Measurements from ENCODE around the gene GRIN2A. TPM values are rescaled to one million over a fixed set of nuclear protein-coding genes. Genes with fewer than 3 reads are reported as not detected.

The GRIN2A gene
- total and polyA plus RNA-seq, 2 of the 8 experiments (the other 6 are each of a cell fraction or from before 2014, with no cell fraction given), result 0.18 to 1.8 TPM

GRCh38 chr16:9950658-9951057, 231.6 kb downstream of the GRIN2A start:
- no peak overlapping the region for H2AK5ac ChIP-seq (ENCODE audit: low read depth, low read length)
- no peak overlapping the region for H3K4me2 ChIP-seq (ENCODE audit: insufficient read depth in 1 of 2, low read depth in 2 of 2, low read length in 2 of 2)
- H3K4me3 ChIP-seq (ENCODE audit: extremely low read depth in 1 of 4, insufficient read depth in 2 of 4, low read depth in 3 of 4, low read length in 4 of 4), result no peak overlapping the region
- H3K18ac ChIP-seq (ENCODE audit: extremely low read depth, low read length), result no peak overlapping the region
- H4K5ac ChIP-seq (ENCODE audit: insufficient read length, low read depth, low read length), result no peak overlapping the region
- H3K27ac ChIP-seq (ENCODE audit: low read depth, low read length), result no peak overlapping the region
- H3K9ac ChIP-seq (replicated peaks in 1 of 4; ENCODE audit: extremely low read depth in 1 of 4, low read depth in 3 of 4, low read length in 3 of 4), result no peak overlapping the region
- H3K79me2 ChIP-seq (ENCODE audit: control insufficient read depth in 1 of 2, insufficient read depth in 2 of 2, low read length in 2 of 2), result no peaks in the 10 kb centered on the region
- H4K91ac ChIP-seq (replicated peaks; ENCODE audit: insufficient read length, low read length), result no peak overlapping the region
- H3K4ac ChIP-seq (replicated peaks; ENCODE audit: insufficient read length, low read depth, low read length), result no peak overlapping the region
- peaks cover 3 to 9% (median 5%) of the 10 kb centered on the region in 4 experiments for H3K4me1 ChIP-seq (replicated peaks in 1 of 4; ENCODE audit: control insufficient read depth in 3 of 4, insufficient read depth in 4 of 4, low read length in 3 of 4)
- H3K14ac ChIP-seq (ENCODE audit: insufficient read length), result no peak overlapping the region
- CTCF ChIA-PET (ENCODE audit: partially characterized antibody), result interaction anchor here (0.7 to 1.4 kb wide), 4 partner anchors 20 to 798 kb away, joined by 3 to 5 read pairs (median 3); no protein-coding TSS in a partner anchor
- FAIRE-seq (no peak), DNase-seq (ENCODE audit: low read depth in 1 of 2, low spot score in 2 of 2) (no peak)
- no peak overlapping the region for H2BK12ac ChIP-seq (ENCODE audit: low read depth, low read length)
- no peak overlapping the region for H2AFZ ChIP-seq (ENCODE audit: low read length)
- no peak overlapping the region for H3K23ac ChIP-seq (ENCODE audit: insufficient read length)
- WGBS, 2 experiments (ENCODE audit: extremely low coverage in 1 of 2, insufficient coverage in 1 of 2, insufficient read length in 1 of 2, insufficient replicate concordance in 2 of 2, low coverage in 1 of 2, low lambda C conversion rate in 2 of 2, missing lambda C conversion rate in 1 of 2), result 92% methylated on average over 7 of the region's 7 CpGs; no CpG with 5 or more reads in 1 of the 2 experiments
- no peak overlapping the region for H4K8ac ChIP-seq (ENCODE audit: extremely low read depth, insufficient read depth, low read length)
- no peak for TF ChIP-seq SP2 (IDR thresholded peaks at IDR 0.05; ENCODE audit: low read length)
- TF ChIP-seq PHF8 (conservative IDR thresholded peaks at IDR 0.05; ENCODE audit: low read depth, low read length), result no peak
- no peak for TF ChIP-seq POLR2A (IDR thresholded peaks at IDR 0.05; ENCODE audit: control extremely low read depth in 1 of 2, low read depth in 2 of 2, low read length in 2 of 2)
- TF ChIP-seq SIX5 (IDR thresholded peaks at IDR 0.05; ENCODE audit: low read depth, low read length), result no peak
- TF ChIP-seq TEAD4 (IDR thresholded peaks at IDR 0.05; ENCODE audit: low read depth, low read length), result no peak
- TF ChIP-seq CBX5 (IDR thresholded peaks at IDR 0.05; ENCODE audit: low read depth, low read length), result no peak
- TF ChIP-seq RNF2 (IDR thresholded peaks at IDR 0.05; ENCODE audit: borderline replicate concordance, low read depth, low read length, missing control alignments, poor library complexity, severe bottlenecking), result no peak
- TF ChIP-seq HDAC6 (IDR thresholded peaks at IDR 0.05; ENCODE audit: low read depth, low read length), result no peak
- TF ChIP-seq EZH2 (IDR thresholded peaks at IDR 0.05; ENCODE audit: low read depth, low read length, severe bottlenecking), result no peak
- TF ChIP-seq MAFK (IDR thresholded peaks at IDR 0.05; ENCODE audit: low read depth, low read length), result no peak
- TF ChIP-seq NANOG (IDR thresholded peaks at IDR 0.05; ENCODE audit: insufficient read depth, low read depth, low read length, poor library complexity, severe bottlenecking), result no peak
- no peak for TF ChIP-seq CHD2 (IDR thresholded peaks at IDR 0.05; ENCODE audit: low read length)
- no peak for TF ChIP-seq CREB1 (IDR thresholded peaks at IDR 0.05)
- no peak for TF ChIP-seq CBX8 (IDR thresholded peaks at IDR 0.05; ENCODE audit: borderline replicate concordance, low read depth, low read length)
- no peak for TF ChIP-seq POLR2AphosphoS5 (IDR thresholded peaks at IDR 0.05; ENCODE audit: low read depth, low read length)
- no peak for TF ChIP-seq BRCA1 (IDR thresholded peaks at IDR 0.05; ENCODE audit: low read depth, low read length)
- H2BK5ac ChIP-seq (ENCODE audit: low read depth, low read length), result no peak overlapping the region
- no peaks in the 10 kb centered on the region for H3K9me3 ChIP-seq (ENCODE audit: insufficient read depth in 2 of 2, low read depth in 1 of 2, low read length in 1 of 2)
- H3K79me1 ChIP-seq (ENCODE audit: low read depth, low read length), result no peaks in the 10 kb centered on the region
- no peaks in the 10 kb centered on the region for H4K20me1 ChIP-seq (replicated peaks in 1 of 2; ENCODE audit: control insufficient read depth in 1 of 2, insufficient read depth in 2 of 2, low read length in 2 of 2)
- no peak overlapping the region for H3K56ac ChIP-seq (replicated peaks; ENCODE audit: insufficient read length, low read depth, low read length)
- no peaks in the 10 kb centered on the region; a peak in 1 of 7 replicates for H3K27me3 ChIP-seq (replicated peaks in 1 of 4; ENCODE audit: control insufficient read depth in 3 of 4, extremely low read depth in 1 of 4, insufficient read depth in 3 of 4, low read length in 3 of 4)
- H3K23me2 ChIP-seq (ENCODE audit: low read depth, low read length), result peaks cover 8% of the 10 kb centered on the region; the same call in 1 of the 2 replicates
- H3K36me3 ChIP-seq (ENCODE audit: control insufficient read depth in 2 of 4, insufficient read depth in 4 of 4, low read length in 3 of 4), result no peaks in the 10 kb centered on the region
- H2BK15ac ChIP-seq (ENCODE audit: low read length), result no peak overlapping the region
- H2BK120ac ChIP-seq (replicated peaks; ENCODE audit: low read depth, low read length), result no peak overlapping the region
- POLR2A ChIA-PET (ENCODE audit: partially characterized antibody), result interaction anchor here (0.7 kb wide), 1 partner anchor 285 kb away, joined by 3 read pairs; no protein-coding TSS in a partner anchor
- no peak overlapping the region for H2BK20ac ChIP-seq (ENCODE audit: low read length)
